Stimulated activated CD4-positive, alpha-beta T cell treated with anti-CD3 and anti-CD28 coated beads, Interleukin-4, amount 100 ng/mL, for 1 hour (primary cell): ENCODE measurements around the gene INPP5D.
"Not testable (repeated sequence)": the region's sequence is repeated elsewhere in the genome, so short reads cannot be mapped to it uniquely, and the experiment has no call there.

Experiments
- DNase-seq: peaks from one replicate; pipeline ENCODE4 v3.0.0-alpha.2; 2020

Gene INPP5D

DNA sequence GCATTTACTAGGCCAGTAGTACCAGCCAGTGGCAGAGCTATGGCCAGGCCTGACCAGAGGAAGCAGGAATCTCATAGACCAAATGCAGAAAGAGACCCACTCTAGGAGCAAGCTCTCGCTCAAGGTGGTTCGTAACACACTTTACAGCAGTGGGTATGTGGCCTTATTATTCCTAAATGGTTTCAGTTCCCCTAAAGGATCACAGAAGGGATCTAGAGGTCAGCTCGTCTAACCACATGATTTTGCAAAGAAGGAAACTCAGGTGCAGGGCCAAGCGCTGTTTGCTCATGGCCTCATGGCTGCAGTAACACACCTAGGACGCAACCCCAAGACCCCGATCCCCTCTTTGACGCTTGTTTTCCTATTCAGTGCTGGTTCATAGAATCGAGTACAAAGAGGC lies 125.8 kb downstream of the INPP5D start:
- DNase-seq = no peak

DNA sequence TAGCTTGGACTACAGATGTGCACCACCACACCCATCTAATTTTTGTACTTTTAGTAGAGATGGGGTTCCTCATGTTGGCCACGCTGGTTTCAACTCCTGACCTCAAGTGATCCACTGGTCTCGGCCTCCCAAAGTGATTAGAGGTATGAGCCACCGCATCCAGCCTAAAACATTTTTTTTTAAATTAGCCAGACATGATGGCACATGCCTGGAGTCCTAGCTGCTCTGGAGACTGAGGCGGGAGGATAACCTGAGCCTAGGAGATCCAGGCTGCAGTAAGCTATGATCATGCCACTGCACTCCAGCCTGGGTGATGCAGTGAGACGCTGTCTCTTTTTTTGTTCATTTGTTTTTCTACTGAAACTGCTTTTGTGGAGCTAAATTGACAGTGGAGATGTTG lies 126.7 kb downstream of the INPP5D start:
- no peak for DNase-seq

DNA sequence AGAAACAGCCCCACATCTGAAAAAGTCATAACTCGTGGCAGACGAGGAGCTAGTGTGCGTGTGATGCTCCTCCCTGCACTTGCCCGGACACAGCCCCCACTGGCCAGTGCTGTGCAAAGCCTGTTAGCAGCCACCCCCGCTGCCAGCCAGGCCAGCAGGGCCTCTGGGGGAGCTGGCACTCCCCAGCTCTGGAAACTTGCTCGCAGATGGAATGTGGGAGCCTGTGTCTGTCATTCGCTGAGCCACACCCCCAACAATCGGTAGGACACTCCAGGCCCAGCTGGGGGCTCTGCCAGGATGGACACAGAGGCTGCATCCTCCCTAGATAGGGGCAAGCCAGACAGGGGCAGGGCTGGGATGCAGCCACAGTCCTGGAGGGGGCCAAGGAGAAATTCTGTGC lies 128.9 kb downstream of the INPP5D start:
- DNase-seq = no peak

DNA sequence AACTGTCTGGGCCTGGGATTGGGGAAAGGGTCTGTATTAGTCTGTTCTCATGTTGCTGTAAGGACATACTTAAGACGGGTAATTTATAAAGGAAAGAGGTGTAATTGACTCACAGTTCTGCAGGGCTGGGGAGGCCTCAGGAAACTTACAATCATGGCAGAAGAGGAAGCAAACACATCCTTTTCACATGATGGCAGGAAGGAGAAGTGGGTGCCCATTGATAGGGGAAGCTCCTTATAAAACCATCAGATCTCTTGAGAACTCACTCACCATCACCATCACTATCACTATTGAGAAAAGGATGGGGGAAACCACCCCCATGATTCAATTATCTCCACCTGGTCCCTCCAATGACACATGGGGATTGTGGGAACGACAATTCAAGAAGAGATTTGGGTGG lies 130.9 kb downstream of the INPP5D start:
- not testable (repeated sequence) for DNase-seq

DNA sequence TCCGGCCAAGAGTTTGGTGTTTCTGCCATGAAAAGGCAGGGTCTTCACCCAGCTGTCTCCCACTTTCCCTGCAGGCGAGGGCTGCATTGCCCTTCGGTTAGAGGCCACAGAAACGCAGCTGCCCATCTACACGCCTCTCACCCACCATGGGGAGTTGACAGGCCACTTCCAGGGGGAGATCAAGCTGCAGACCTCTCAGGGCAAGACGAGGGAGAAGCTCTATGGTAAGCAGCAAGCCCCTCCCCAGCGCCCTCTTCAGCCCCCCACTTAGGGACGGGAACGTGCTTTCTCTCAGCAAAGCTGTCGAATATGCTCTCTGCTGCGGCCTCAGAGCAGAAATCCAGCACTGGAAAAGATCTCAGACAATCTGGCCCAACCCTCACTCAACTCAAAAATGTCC lies 133.6 kb downstream of the INPP5D start:
- no peak for DNase-seq

DNA sequence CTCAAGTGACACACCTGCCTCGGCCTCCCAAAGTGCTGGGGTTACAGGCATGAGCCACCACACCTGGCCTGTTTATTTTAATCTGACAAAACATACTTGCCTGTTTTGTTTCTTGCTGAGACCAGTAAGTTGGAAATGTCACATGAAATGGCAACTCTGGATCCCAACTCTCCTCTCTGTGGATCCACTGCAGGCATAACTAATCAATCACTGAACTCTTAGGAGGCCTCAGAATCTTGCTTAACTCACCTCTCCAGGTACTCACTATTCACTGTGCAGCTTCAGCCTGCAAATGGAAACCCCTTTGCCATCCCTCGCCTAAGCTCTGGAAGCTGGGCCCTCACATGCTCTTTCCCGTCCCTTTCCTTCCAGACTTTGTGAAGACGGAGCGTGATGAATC lies 134.9 kb downstream of the INPP5D start:
- DNase-seq = no peak

DNA sequence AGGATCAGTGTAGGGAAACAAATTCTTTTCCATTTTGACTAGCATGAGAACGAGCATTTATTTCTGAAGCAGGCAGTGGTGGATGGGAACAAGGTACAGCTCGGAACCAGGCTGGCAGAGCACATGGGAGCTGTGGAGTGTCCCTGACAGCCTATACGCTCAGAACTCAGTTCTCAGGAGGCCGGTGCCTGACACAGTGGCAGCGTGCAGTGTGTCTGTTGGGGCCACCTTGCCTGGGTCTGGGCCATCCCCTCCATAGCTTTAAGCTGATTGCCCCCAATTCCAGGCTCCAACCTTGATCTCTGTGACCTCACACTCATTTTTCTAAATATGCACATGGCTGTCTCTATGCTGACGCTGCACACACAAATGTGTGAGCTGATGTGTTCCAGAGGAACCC lies 136.9 kb downstream of the INPP5D start:
- DNase-seq = no peak

DNA sequence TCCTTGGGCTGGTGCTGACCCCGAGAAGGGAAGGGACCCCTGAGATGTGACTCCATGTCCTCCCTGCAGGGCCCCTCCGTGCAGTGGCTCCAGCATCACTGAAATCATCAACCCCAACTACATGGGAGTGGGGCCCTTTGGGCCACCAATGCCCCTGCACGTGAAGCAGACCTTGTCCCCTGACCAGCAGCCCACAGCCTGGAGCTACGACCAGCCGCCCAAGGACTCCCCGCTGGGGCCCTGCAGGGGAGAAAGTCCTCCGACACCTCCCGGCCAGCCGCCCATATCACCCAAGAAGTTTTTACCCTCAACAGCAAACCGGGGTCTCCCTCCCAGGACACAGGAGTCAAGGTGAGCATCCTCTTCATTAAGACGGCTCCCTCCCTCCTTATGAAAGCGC lies 137.9 kb downstream of the INPP5D start:
- DNase-seq = no peak

DNA sequence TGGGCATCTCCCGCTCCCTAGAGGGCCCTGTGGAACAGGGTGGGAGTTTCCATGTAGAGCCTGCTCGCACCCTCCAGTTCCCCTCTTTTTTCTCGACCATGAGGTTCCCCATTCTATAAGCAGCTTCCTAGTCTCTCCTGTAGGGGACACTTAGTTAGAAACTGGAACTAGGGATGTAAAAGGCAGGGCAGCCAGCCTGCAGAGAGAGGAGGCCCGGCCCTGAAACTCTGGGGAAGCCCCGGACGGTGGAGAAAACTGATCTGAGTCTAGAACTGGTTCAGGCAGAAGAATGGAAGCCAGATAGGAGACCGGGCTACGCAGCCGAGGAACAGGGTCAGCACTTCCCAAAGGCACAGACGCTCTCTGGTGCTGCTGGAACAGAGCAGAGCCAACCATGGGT lies 139.7 kb downstream of the INPP5D start:
- no peak for DNase-seq

DNA sequence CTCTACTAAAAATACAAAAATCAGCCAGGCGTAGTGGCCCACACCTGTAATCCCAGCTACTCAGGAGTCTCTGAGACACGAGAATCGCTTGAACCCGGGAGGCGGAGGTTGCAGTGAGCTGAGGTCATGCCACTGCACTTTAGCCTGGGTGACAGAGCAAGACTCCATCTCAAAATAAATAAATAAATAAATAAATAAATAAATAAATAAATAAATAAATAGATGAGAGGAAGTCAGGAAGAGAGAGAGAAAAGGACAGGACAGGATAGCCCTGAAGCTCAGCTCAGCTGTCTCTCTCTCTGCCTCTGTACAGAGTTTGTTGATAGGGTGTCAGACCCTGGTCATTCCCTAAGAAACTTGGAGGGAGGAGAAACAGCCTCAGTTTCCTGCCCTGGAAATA lies 140.6 kb downstream of the INPP5D start:
- not testable (repeated sequence) for DNase-seq

DNA sequence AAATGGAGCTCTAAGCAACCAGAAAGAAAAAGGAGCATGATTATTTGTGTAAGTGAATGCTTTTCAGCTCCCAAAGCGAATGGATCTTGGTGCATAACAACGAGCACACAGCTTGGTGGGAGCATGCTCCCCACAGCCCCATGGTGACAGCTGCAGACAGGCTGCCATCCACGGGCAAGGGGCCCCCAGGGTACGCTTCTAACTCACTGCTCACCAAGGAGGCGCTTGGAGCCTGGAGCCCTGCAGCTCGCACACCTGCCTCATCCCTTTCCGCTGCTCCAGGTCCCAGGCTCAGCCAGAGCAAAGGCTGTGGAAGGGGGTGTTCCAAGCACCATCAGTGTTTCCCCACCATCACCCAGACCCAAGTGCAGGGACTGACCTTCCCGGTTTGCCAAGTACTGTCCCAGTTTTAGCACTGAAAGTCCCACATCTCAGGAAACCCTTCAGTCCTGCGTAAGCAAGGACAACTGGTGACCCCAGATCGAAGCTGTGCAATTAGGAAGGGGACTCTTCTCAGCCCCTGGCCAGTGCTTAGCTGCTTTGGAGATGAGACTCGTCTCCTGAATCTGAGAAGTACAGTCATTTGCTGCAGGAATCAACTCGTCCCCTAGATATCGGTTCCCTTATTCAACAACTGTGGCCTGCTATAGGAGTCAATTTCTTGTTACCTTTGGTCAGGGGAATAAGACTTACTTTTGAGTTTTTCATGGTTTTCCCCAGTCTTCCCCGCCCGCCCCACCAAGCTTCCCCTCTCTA lies 141.3 kb downstream of the INPP5D start:
- DNase-seq = no peak

DNA sequence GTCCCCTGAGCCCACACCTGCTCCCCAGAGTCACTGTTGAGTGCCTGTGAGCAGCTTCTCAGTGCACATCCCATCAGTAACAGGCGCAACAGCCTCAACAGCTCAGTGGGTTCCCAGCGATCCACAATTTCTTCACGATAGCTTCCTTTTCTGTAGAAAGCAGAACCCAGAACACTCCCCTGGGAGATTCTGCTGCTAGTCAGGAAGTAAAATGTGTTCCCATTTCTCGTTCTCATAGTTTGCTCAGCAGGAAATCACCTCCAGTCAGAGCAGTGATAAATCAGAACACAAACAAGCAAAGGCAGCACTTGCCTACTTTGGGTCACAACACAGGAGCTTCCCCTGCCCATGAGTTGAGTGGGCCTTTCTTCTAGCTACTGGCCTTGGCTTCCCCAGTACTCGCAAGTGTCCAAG lies 142.4 kb downstream of the INPP5D start:
- no peak for DNase-seq

DNA sequence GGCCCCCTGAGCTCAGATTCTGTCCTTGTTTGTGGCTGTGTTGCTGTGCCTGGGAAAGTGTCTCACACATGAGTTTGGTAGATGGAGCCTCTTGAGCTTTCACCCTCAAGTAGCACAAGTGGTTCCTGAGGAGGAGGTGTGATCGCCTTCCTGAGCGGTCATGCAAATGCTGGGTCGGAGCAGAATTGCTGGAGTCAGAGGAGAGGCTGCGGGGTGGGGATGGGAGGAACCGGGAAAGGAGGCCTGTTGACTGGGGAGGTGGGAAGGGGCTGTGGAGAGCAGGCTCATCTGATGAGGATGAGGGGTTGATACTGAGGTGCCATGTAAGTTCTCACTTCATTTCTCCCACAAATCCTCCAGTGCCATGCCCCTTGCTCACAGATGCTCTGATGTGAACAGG lies 142.9 kb downstream of the INPP5D start:
- DNase-seq = no peak

DNA sequence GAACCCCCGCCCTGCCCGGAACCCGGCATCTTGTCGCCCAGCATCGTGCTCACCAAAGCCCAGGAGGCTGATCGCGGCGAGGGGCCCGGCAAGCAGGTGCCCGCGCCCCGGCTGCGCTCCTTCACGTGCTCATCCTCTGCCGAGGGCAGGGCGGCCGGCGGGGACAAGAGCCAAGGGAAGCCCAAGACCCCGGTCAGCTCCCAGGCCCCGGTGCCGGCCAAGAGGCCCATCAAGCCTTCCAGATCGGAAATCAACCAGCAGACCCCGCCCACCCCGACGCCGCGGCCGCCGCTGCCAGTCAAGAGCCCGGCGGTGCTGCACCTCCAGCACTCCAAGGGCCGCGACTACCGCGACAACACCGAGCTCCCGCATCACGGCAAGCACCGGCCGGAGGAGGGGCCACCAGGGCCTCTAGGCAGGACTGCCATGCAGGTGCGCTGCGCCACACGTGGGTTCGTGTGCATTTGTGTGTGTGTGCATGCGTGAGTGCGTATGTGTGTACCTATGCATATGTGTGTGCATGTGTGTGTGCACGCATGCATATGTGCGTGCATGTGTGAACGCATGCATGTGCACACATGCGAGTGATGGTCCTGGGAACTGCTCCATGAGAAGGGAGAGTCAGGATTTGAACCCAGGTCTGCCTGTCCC lies 144.3 kb downstream of the INPP5D start:
- DNase-seq = no peak

DNA sequence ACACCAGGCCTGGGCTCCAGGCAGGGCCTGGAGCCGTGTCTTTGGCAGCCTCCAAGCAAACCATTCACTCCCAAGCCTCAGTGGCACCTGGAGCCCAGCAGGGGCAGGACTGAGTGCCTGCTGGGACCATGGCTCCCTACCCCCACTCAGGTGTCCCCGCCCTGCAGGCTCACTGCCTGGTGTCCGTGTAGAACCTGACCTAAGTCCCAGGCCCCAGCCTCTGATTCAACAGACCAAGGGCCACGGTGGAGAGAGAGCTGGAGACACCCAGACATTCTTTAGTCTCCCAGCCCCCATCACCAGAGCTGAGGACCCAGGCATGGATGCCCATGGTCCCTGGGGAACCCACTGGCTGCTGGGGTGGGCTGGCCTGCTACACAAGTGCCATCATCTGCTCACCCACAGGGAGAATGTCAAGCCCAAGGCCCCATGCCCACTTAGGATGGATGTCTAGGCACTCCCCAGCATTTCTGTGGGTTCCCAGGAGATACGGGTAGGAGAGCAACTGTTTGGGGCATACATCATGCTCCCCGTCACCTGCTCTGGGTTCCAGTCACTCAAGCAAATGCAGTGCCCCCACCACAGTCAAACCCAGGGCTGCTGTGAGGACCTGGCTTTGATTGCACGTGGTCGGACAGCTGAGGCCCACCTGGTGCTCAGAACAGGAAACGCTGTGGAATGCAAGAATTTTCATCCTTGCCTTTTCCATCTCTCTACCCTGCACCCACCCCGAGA lies 148.4 kb downstream of the INPP5D start:
- DNase-seq = no peak

DNA sequence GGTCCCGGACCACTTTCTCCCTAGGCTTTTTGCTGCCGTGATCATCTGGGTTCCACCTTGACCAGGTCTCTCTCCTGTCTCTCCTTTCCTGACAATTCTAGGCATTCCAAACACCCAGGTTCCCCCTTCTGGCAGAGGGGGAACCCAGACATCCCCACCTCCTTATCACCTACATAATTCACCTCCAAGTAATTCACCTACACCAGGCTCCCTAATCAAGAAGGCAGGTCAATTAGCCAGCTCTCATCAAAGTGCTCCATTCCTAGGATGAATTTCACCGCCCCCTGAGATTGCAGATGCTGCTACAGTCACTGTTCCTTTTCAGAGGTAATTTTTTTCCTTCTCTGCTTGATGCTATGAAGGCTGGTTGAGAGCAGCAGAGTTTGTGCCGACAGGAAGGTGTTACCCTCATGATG lies 149.0 kb downstream of the INPP5D start:
- no peak for DNase-seq

DNA sequence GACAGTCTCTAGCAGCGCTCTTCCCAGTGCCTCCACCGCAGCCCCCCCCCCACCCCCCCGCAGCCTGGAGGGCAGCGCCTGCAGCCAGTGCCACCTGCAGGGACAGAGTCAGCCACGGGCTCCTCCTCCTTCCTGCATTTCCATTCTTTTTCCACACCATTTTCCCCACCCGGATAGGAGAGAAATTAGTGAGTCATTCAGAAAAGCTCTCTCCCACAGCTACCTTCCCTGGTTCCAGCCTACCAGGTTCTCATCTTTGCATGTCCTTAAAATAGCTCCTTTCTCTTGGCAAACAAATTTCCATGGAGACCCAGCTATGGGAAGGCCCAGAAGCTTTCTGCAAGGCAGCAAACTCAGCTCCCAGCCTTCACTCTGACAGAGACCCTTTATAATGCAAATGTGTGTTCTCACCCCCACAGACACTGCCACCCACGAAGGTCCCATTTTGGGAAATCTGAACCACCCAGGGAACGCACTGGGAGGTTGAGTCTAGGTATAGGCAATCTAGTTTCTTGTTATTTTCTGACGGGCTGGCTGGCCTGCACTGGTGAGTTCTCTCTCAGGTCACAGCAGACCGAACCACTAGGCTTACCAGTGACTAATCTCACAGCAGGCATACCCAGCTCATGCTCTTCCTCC lies 149.5 kb downstream of the INPP5D start:
- no peak for DNase-seq

DNA sequence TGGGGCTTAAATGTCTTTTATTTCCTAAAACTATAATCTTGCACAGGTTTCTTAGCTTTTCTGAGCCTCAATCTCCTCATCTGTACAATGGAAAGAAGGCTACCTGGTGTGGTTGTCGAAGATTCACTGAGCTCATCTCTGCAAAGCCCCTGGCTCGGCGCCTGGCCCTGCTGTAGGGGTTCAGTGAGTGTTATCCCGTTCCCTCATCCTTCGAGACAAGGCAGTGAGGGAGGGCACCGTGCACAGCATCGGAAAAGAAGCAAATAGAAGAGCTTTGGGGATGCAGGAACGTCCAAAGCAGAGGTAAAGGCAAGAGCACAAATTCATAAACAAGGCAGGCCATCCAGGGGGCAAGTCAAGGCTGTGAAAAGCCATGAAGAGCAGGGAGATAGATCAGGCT lies 150.1 kb downstream of the INPP5D start:
- DNase-seq = no peak

DNA sequence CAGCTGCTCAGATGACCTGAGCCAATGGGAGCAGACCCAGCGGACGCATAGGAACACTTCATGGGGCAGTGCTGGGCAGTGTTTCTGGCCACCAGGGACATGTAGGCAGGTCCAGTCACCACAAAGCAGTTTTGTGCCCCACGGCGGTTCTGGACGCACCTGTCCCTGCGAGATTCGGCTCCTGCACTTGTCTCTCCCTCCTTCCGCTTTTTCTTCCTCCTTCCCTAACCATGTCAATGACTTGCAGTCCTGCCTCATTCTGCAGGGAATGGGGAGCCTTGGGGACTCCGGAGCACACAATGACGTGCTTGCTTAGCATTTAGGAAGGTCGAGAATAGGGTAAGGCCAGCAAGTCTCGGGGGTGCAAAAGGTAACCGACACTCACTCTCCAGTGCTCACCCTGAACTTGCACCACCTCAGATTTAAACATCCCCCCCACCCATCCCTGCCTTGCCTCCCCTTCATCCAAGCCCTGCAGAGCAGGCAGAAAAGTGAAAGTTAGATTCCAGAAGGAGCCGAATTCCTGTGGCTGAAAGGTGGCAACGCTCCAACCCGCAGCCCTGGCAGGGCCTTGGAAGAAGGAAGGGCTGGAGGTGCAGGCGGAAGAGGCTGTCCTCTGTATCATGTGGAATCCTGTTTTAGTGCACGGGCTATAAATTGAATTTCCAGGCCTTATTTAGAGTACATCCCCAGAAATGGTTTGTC lies 150.9 kb downstream of the INPP5D start:
- DNase-seq = no peak

DNA sequence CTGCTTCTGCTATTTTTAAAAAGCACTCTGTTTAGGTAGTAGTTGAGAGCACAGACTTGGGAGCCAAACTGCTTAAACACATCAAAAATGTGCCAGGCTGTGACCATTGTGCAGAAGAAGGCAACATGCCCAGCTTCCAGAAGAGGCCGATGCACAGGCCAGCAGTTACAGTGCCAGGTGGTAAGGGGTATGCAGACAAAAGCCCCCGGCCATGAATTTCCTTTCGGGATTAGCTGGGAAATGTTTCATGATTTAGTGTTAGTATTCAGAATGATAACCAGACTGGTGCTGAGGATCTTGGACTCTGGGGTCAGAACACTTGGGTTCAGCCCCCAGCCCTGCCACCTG lies 151.4 kb downstream of the INPP5D start:
- no peak for DNase-seq

DNA sequence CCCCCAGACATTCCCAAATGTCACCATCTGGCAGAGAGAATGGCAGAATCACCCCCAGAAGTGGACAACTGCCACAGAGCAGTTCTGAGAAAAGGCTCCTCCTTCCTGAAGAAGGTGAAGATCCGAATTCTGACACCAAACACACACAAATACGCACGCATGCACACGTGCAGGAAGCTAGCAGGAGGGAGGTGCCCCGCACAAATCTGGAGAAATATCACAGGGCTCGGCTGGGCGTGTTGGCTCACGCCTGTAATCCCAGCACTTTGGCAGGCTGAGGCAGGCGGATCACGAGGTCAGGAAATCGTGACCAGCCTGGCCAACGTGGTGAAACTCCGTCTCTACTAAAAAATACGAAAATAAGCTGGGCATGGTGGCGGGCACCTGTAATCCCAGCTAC lies 152.9 kb downstream of the INPP5D start:
- DNase-seq = no peak

DNA sequence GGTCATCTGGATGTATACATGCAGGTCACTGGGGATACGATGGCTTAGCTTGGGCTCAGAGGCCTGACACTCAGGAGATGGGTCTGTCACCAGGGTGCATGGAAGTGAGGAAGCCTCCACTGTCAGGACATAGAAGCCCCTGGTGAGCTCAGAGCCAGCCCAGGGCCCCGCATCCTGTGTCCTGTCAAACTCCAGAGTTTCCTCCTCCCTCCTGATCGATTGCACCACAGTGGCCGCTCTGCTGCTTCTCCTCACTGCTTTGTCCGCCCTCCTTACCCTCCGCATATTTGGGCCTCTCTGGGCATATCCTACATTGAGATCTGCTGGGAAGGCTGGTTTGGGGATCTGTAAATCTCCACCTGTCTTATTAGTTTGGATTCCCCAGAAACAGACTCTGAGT lies 153.8 kb downstream of the INPP5D start:
- DNase-seq = no peak

DNA sequence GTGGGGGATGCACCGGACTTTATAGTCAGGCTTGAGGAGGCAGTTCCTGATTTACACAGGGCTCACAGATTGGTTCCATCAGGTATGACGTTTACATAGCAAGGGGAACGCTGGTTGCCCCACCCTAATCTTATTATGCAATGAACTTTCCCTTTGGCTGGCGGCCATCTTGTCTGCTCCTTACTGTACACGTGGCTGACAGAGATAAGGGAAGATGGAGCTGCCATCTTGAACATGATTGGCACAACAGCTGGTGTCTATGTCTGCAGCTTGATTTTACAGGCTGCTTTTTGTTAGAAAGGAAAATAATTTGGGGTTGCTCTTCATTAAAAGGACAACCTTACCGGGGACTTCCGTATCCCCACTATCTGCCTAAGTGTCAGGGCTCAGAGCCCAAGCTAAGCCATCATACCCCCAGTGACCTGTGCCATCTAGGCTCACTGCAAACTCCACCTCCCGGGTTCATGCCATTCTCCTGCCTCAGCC lies 157.8 kb downstream of the INPP5D start:
- no peak for DNase-seq
